Mesenchymal stem cell (in vitro differentiated cells and primary cell): ENCODE results near the gene SMIM26. TPM values are rescaled to one million over a fixed set of nuclear protein-coding genes. Genes with fewer than 3 reads are reported as not detected.

Experiments used
- DNase-seq: peaks from one replicate; pipeline ENCODE4 v3.0.0-alpha.2; 2013
- H2AFZ ChIP-seq: one replicate; pipeline ENCODE4 v1.6.1; 2013; ENCODE audit warnings: low read depth, mild to moderate bottlenecking, control low read depth, inconsistent platforms, low read length, moderate library complexity
- H2AK5ac ChIP-seq: 2 replicates; pipeline ENCODE4 v1.6.1; 2013; ENCODE audit warnings: low read length, moderate library complexity, mild to moderate bottlenecking, inconsistent platforms; ENCODE audit not compliant: severe bottlenecking
- H2BK120ac ChIP-seq: one replicate; pipeline ENCODE4 v1.6.1; 2013; ENCODE audit warnings: low read depth, mild to moderate bottlenecking, inconsistent platforms, low read length, moderate library complexity
- H2BK12ac ChIP-seq, 2 experiments: one replicate each; pipeline ENCODE4 v1.6.1; 2013; ENCODE audit warnings: inconsistent platforms in 2 of 2, low read length in 2 of 2, mild to moderate bottlenecking in 2 of 2, moderate library complexity in 2 of 2, control low read depth in 1 of 2
- H2BK15ac ChIP-seq: one replicate; pipeline ENCODE4 v1.6.1; 2013; ENCODE audit warnings: mild to moderate bottlenecking, low read depth, inconsistent platforms; ENCODE audit not compliant: poor library complexity, severe bottlenecking
- H2BK5ac ChIP-seq: 2 replicates; pipeline ENCODE4 v1.6.1; 2013; ENCODE audit warnings: low read depth, mild to moderate bottlenecking, low read length, control low read depth, inconsistent platforms; ENCODE audit not compliant: poor library complexity, severe bottlenecking
- H3K14ac ChIP-seq, 2 experiments: one replicate each; pipeline ENCODE4 v1.6.1; 2013; ENCODE audit warnings: inconsistent platforms in 2 of 2, low read length in 2 of 2, control low read depth in 1 of 2, mild to moderate bottlenecking in 1 of 2, moderate library complexity in 1 of 2
- H3K18ac ChIP-seq, 2 experiments: one replicate each; pipeline ENCODE4 v1.6.1; 2013; ENCODE audit warnings: inconsistent platforms in 2 of 2, low read length in 2 of 2, control low read depth in 1 of 2, low read depth in 1 of 2, mild to moderate bottlenecking in 1 of 2
- H3K23ac ChIP-seq, 2 experiments: one replicate each; pipeline ENCODE4 v1.6.1; 2013; ENCODE audit warnings: inconsistent platforms in 2 of 2, low read length in 2 of 2, mild to moderate bottlenecking in 2 of 2, moderate library complexity in 2 of 2, control low read depth in 1 of 2
- H3K27ac ChIP-seq: 2 replicates; pipeline ENCODE4 v1.5.1; 2013; ENCODE audit warnings: mild to moderate bottlenecking, moderate library complexity, low read length, control low read depth, inconsistent platforms; ENCODE audit not compliant: poor library complexity, severe bottlenecking
- H3K27me3 ChIP-seq, 2 experiments: 2 replicates each; pipeline versions ENCODE4 v1.6.1 to v1.7.0; 2013; ENCODE audit warnings: low read length in 2 of 2, mild to moderate bottlenecking in 2 of 2, moderate library complexity in 2 of 2, control low read depth in 1 of 2, inconsistent platforms in 1 of 2; ENCODE audit not compliant: control insufficient read depth in 1 of 2, insufficient read depth in 1 of 2
- H3K36me3 ChIP-seq, 2 experiments: 2 replicates each; pipeline versions ENCODE4 v1.6.1 to v1.7.0; 2013; ENCODE audit warnings: low read length in 2 of 2, control low read depth in 1 of 2, inconsistent platforms in 1 of 2, low read depth in 1 of 2, mild to moderate bottlenecking in 1 of 2; ENCODE audit not compliant: insufficient read depth in 2 of 2, control insufficient read depth in 1 of 2
- H3K4ac ChIP-seq, 2 experiments: one replicate each; pipeline ENCODE4 v1.6.1; 2013; ENCODE audit warnings: inconsistent platforms in 2 of 2, low read length in 2 of 2, mild to moderate bottlenecking in 2 of 2, moderate library complexity in 2 of 2, control low read depth in 1 of 2, low read depth in 1 of 2
- H3K4me1 ChIP-seq: 2 replicates; pipeline ENCODE4 v1.6.1; 2013; ENCODE audit warnings: low read depth, low read length, control low read depth; ENCODE audit not compliant: control insufficient read depth, insufficient read depth
- H3K4me2 ChIP-seq: 2 replicates; pipeline ENCODE4 v1.6.1; 2013; ENCODE audit warnings: low read length, mild to moderate bottlenecking, inconsistent platforms; ENCODE audit not compliant: poor library complexity, severe bottlenecking
- H3K4me3 ChIP-seq, 2 experiments: 2 replicates each; pipeline versions ENCODE4 v1.5.1 to v1.7.0; 2013; ENCODE audit warnings: low read length in 2 of 2, mild to moderate bottlenecking in 2 of 2, control low read depth in 1 of 2, low read depth in 1 of 2; ENCODE audit not compliant: insufficient read depth in 1 of 2
- H3K79me1 ChIP-seq: replicated peaks from 2 replicates; pipeline ENCODE4 v1.6.1; 2013; ENCODE audit warnings: mild to moderate bottlenecking, control low read depth, low read length, inconsistent platforms; ENCODE audit not compliant: poor library complexity, severe bottlenecking
- H3K9ac ChIP-seq: 2 replicates; pipeline ENCODE4 v1.7.0; 2013; ENCODE audit warnings: mild to moderate bottlenecking, low read length, moderate library complexity
- H3K9me3 ChIP-seq: 2 replicates; pipeline ENCODE4 v1.7.0; 2013; ENCODE audit warnings: mild to moderate bottlenecking, low read length; ENCODE audit not compliant: control insufficient read depth
- H4K8ac ChIP-seq: one replicate; pipeline ENCODE4 v1.6.1; 2013; ENCODE audit warnings: inconsistent platforms, mild to moderate bottlenecking, low read length, moderate library complexity
- H4K91ac ChIP-seq: one replicate; pipeline ENCODE4 v1.6.1; 2013; ENCODE audit warnings: mild to moderate bottlenecking, low read length, inconsistent platforms
- WGBS: methylation state at CpG from one replicate; pipeline ENCODE4 v1.1.7; 2013; ENCODE audit warnings: mixed read lengths; 5-methylcytosine and 5-hydroxymethylcytosine counted together
- small RNA-seq: library from polyadenylated mRNA; stranded (forward); fragments of <200 nt; extraction: miRNeasy Mini kit (QIAGEN cat#:217004); gene quantifications from one replicate; pipeline ENCODE3, GENCODE V24; 2013; ENCODE audit warnings: low read depth

Gene SMIM26

GRCh38 chr20:18614244-18614643, 47.0 kb downstream of the SMIM26 start:
- H2AK5ac ChIP-seq = no peak overlapping the region
- H3K79me1 ChIP-seq = peaks cover 14% of the 10 kb centered on the region
- H3K18ac ChIP-seq = no peak overlapping the region
- H2AFZ ChIP-seq = no peak overlapping the region
- no peaks in the 10 kb centered on the region for H3K27me3 ChIP-seq
- no peak overlapping the region for H4K91ac ChIP-seq
- DNase-seq = no peak
- H3K4ac ChIP-seq = no peak overlapping the region
- no peak overlapping the region for H3K27ac ChIP-seq
- 95% methylated on average over 5 of the region's 5 CpGs for WGBS
- no peaks in the 10 kb centered on the region for H3K9me3 ChIP-seq
- H2BK120ac ChIP-seq = no peak overlapping the region
- H3K4me1 ChIP-seq = peaks cover 2% of the 10 kb centered on the region
- H3K36me3 ChIP-seq = peaks cover 4 to 12% of the 10 kb centered on the region in 2 experiments
- H3K23ac ChIP-seq = no peak overlapping the region
- H4K8ac ChIP-seq = no peak overlapping the region
- H3K14ac ChIP-seq = no peak overlapping the region
- H3K4me3 ChIP-seq = no peak overlapping the region
- no peak overlapping the region for H2BK5ac ChIP-seq
- no peak overlapping the region for H3K4me2 ChIP-seq
- H2BK12ac ChIP-seq = no peak overlapping the region
- H3K9ac ChIP-seq = no peak overlapping the region
- H2BK15ac ChIP-seq = no peak overlapping the region

DNA sequence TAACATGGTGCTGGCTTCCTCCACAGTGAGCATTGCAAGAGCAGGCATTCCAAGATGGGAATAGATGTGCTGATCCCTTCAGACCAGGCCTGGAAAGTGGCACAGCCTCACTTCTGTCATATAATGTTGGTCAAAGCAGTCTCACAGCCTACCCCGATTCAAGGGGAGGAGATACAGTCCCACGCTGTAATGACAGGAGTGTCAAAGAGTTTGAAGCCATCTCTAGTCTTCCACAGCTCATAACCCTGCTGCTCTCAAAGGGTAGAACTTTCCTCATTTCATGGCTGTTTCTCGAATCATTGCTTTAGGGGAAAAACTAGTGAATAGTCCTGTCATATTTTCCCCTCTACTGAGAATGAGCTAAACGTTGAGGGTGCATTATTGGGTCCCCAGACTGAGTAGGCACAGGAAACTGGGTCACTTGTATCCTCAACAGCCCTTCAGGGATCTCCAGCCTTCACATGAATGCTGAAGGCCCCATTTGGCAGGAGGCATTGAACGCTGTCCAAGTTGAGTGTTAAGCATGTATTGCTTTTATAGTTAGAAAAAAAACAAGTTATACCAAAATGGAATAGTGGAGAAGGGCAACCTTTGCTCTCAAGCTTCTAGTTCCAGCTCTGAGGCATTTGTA, 47.9 kb downstream of the SMIM26 start:
- no peak overlapping the region for H2BK120ac ChIP-seq
- no peak for DNase-seq
- no peak overlapping the region for H2BK15ac ChIP-seq
- no peak overlapping the region for H3K4me2 ChIP-seq
- H3K4me3 ChIP-seq = no peak overlapping the region
- H2BK12ac ChIP-seq = no peak overlapping the region
- 90% methylated on average over 5 of the region's 5 CpGs for WGBS
- no peak overlapping the region for H3K14ac ChIP-seq
- no peaks in the 10 kb centered on the region for H3K9me3 ChIP-seq
- no peak overlapping the region for H2BK5ac ChIP-seq
- H3K23ac ChIP-seq = no peak overlapping the region
- H3K79me1 ChIP-seq = peaks cover 15% of the 10 kb centered on the region
- no peak overlapping the region for H4K8ac ChIP-seq
- no peaks in the 10 kb centered on the region for H3K27me3 ChIP-seq
- H2AFZ ChIP-seq = no peak overlapping the region
- no peak overlapping the region for H4K91ac ChIP-seq
- no peak overlapping the region for H3K4ac ChIP-seq
- peaks cover 2% of the 10 kb centered on the region for H3K4me1 ChIP-seq
- H3K18ac ChIP-seq = no peak overlapping the region
- no peak overlapping the region for H2AK5ac ChIP-seq
- no peak overlapping the region for H3K27ac ChIP-seq
- no peak overlapping the region for H3K9ac ChIP-seq
- peaks cover 4 to 12% of the 10 kb centered on the region in 2 experiments for H3K36me3 ChIP-seq

Small RNAs within 50 kb of the gene (small RNA-seq; reads per million reads assigned to genes)
- gene RN7SL638P (not detected), gene RNU6ATAC34P (not detected)
